Activated T-cell treated with anti-CD3 and anti-CD28 coated beads for 24 hours (primary cell): ENCODE results near the gene CYB561D2.

ENCODE experiments used
- DNase-seq: peaks from one replicate; pipeline ENCODE4 v3.0.0-alpha.2; 2020; ENCODE audit warnings: low read depth

The CYB561D2 gene

DNA sequence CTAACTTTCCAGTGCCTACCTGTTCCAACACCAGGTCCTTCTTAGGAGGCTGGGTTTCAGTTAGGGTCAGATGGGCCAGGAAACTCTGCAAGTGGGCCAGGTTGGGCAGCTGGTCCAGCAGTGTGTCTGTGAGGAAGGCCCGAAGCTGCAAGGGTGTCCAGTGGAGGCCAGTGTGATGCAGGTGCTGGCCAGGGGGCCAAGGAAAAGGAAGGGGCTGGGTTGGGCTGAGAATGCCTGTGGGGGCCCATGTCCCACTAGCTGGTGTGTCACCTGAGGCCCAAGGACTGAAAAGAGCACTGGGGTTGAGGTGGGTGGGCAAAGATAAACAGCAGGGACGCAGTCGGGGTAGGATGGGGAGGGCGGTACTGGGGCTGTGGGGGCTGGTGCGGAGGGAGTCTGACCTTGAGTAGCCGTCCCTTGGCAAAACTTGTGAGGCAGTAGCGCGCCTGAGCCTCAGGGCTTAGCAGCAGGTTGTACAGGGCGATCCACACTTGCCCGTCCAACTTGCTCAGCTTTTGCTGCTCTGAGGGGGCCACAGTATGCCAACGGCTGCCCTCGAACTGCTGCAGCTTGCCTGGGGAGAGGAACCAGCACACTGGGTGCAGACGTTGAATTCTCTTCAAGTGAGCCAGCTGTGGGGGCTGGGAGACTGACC lies 8.5 kb upstream of the CYB561D2 start:
- DNase-seq = no peak

DNA sequence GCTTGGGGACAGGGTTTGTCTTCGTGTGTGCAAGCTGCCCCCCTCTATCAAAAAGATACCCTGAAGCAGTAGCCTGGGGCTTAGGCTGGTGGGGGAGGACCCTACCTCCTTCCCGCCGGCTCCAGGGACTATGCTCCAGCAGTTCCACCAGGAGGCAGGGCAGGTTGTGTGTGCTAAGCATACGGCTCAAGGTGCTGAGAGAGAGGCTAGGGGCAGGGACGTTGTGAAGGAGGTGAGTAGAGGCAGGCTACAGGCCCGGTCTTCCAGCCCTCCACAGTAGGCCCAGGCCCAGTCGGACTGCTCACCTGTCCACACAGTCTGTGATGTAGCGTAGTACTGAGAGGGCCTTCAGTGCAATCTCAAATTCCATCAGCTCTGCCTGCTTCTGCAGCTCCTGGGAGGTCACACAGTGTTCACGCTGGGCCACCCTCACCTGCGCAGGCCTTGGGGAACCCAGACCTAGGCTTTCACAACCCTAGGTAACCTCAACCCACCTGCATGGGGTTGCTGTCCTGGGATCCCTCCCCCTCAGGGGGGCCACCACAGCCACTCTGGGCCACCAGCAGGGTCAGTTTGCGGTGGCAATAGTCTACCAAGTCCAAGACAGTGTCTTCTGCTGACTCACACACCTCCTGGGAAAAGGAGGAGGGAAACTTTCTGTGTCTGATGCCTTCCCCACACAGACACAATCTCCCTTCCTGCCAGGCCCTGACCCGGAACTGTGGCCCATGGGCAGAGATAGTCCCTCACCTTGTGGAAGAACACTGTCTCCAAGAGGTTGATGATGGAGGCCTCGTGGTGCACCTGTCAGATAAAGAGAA lies 7.6 kb upstream of the CYB561D2 start:
- DNase-seq = no peak

GRCh38 chr3:50345008-50345407 lies 5.7 kb upstream of the CYB561D2 start:
- DNase-seq = no peak

GRCh38 chr3:50345586-50346234 lies 5.0 kb upstream of the CYB561D2 start, which contains the start of gene ZMYND10:
TSS of gene ZMYND10 (minus strand) at chr3:50345732. CDS start at chr3:50345579, 153 bp downstream.
- DNase-seq = peak; percentile 60

DNA sequence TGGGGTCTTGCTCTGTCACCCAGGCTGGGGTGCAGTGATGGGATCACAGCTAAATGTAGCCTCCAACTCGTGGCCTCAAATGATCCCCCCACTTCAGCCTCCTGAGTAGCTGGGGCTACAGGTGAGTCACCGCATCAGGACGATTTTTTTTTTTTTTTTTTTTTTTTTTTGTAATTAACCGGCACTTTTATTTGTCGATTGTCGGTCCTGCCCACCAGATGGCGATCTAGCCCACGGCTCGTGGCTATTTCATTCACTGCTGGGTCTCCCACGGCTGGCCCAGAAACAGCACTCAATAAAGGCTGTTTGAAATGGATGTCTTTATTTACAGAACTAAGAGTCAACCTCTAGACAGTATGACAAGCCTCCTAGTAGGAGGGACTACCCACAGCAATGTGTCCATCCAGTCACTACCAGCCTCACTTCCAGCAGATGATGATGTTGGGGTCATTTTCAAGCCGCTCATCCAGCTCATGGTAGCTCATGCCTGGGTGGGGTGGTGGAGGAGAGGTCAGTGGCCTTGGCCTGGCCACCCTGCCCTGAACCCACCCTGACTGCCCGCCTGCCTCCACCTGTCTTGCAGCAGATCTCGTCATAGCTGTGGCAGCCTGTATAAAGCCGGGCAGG lies 3.4 kb upstream of the CYB561D2 start:
- DNase-seq = peak; percentile 61

GRCh38 chr3:50350213-50350526 lies 492 bp upstream of the CYB561D2 start:
- no peak for DNase-seq

DNA sequence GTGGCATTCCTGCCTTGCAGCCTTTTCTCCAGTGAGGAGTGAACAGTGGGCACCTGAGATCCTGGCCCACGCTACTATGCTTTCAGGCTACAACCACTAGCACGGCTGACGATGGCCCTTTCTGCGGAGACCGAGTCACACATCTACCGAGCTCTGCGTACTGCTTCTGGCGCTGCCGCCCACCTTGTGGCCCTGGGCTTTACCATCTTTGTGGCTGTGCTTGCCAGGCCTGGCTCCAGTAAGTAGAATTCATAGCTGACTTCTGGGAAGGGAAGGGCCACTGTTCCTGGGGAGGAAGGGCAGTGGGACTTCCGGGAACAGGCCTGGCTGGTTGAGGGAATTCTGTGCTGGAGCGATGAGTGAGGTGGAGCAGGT lies 648 bp downstream of the CYB561D2 start:
- no peak for DNase-seq

GRCh38 chr3:50352781-50353180 lies 2.1 kb downstream of the CYB561D2 start:
- no peak for DNase-seq

DNA sequence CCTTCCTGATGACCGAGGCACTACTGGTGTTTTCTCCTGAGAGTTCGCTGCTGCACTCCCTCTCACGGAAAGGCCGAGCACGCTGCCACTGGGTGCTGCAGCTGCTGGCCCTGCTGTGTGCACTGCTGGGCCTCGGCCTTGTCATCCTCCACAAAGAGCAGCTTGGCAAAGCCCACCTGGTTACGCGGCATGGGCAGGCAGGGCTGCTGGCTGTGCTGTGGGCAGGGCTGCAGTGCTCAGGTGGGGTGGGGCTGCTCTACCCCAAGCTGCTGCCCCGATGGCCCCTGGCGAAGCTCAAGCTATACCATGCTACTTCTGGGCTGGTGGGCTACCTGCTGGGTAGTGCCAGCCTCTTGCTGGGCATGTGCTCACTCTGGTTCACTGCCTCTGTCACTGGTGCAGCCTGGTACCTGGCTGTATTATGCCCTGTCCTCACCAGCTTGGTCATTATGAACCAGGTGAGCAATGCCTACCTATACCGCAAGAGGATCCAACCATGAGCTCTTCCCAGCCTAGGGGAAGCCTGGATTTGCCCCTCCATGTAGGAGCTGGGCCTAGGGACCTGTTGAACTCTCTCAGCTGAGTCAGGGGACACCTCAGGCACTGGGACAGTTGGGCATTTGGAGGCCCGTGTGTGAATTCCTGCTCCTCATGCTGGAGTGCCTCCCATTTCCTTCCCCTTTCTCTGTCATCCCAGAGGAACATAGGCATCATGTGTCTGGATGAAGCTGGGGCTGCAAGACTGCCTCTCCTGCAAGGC lies 2.8 kb downstream of the CYB561D2 start:
- DNase-seq = no peak

- no peak for DNase-seq
Measured at GRCh38 chr3:50354186-50354764, 3.6 kb downstream of the CYB561D2 start.

- no peak for DNase-seq
Measured at GRCh38 chr3:50354850-50355249, 4.2 kb downstream of the CYB561D2 start.

DNA sequence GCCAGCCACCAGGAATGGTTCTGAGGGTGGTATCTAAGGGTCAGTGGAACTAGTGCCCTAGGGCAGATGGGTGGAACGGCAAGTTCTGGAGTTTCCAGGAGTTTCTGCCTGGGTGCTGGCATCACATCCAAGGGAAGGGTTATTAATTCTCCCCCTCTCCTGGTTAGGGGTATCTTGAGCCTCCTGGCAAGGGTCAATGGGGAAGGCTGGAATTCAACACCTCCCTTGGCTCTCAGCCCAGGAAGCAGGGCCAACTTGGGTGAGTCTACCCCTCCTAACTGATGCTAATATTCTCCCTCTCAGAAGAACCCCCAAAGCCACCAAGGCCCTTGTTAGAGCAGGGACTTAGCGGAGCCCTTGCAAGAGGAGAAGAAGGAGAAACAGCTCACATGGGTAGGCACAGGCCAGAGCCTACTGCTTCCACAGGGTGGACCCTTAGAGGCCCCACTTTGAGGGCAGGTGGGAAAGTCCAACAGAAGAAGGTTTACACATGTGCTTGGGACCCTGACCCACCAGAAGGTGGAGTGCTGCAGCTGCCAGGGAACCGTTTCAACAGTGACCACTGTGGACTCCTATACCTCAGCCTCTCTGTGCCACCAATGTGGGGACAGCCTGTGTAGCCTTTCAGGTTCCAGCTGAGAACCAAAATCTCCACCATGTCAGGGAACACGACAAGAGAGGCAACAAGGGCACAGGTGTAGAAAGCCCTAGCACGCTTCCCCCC lies 5.3 kb downstream of the CYB561D2 start:
- no peak for DNase-seq

GRCh38 chr3:50356553-50356952 lies 5.9 kb downstream of the CYB561D2 start:
- DNase-seq = no peak

DNA sequence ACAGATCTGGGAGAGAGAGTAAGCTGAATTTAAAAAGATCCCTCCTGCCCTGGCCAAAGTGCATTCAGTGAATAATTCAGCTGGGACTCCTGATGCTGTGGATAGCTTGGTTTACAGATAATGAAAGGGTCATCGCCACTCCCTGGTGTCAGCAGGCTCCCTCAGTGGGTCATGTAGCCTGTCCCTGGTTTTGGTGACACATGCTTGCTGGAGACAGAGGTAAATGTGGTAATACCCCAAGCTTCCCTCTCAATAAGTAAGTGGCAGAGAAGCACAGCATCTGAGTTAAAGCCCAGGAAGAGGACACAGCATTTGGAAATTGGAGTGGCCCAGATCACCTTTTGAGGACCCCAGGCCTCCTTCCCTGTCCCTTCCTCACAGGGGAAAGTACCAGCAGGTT lies 6.8 kb downstream of the CYB561D2 start:
- no peak for DNase-seq

DNA sequence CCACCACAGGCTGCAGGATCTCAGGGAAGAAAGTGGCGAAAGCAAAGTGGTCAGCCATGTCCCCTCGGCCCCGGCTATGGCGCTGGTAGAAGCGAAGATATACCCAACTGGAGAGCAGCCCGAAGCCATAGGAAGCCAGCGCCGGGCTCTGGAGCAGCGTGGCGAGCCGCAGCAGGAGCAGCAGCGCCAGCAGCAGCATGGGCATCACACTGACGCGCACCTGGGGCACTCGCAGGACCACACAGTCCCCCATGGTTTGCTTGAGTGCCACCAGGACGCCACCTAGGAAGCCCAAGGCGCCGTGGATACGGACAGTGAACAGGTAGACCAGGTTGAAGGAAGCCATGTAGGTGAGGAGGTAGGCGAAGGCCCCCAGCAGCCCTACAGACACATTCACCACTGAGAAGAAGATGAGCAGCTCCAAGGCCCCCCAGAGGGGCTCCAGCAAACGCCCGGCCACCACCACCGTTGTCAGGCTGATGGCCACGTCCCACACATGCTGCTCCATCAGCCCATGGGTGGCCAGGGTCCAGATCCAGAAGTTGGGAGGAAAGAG lies 7.8 kb downstream of the CYB561D2 start:
- DNase-seq = no peak

- DNase-seq = peak; percentile 94
Measured at GRCh38 chr3:50358911-50359759, 8.5 kb downstream of the CYB561D2 start, which contains the start of gene TMEM115. TSS of gene TMEM115 (minus strand) at chr3:50359521. CDS start at chr3:50359063, 458 bp downstream.

- DNase-seq = no peak
Measured at GRCh38 chr3:50359760-50360110, 9.1 kb downstream of the CYB561D2 start.

DNA sequence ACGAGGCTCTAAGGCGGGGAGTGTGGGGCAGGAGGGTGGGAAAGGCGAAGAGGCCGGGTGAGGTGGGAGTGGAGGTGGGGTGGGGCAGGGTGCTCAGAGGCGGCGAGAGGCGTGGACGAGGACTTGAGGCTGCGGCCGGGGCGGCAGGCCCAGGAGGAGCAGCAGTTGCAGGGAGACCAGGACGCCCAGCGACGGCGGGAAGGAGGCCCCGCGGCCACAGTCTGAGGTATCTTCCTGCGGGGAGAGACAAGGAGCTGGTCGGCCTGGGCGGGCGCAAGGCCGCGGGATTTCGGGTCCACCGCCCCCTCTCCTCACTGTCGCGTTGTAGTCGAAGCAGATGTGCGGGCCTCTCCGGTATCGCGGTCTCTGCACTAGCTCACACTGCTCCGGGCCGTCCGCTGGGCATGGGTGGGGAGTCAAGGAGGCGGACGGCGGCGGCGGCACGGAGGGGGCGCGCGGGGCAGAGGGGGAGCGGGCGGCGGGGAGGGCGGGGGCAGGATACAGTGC lies 14.0 kb downstream of the CYB561D2 start:
- no peak for DNase-seq

- peak; percentile 91 for DNase-seq
Measured at GRCh38 chr3:50365080-50365841, 14.6 kb downstream of the CYB561D2 start.
